ENCODE data around the gene BCAS4. TPM values are rescaled to one million over a fixed set of nuclear protein-coding genes. Genes with fewer than 3 reads are reported as not detected.
"Not testable (repeated sequence)": the region's sequence is repeated elsewhere in the genome, so short reads cannot be mapped to it uniquely, and the experiment has no call there.

The BCAS4 gene
- polyA plus RNA-seq, 1 experiment: 37.3 TPM

DNA sequence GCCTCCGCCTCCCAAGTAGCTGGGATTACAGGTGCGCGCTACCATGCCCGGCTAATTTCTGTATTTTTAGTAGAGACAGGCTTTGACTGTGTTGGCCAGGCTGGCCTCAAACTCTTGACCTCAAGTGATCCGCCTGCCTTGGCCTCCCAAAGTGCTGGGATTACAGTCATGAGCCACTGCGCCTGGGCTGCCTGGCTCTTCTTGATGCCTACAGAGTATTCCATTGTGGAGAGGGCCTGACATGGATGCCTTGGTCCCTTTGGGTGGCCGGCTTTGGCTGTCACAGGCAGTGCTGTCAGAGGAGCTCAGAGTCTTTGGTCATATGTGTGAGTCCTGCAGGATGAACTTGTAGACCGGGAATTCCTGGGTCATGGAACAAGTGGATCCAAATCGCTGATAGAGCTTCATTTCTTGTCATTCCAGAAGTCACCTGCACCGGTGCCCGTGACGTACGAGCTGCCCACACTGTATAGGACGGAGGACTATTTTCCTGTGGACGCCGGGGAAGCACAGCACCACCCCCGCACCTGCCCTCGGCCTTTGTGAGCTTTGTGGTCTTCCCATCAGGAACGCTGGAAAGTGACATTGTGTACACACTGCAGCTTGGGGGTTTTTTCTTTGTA is 81.3 kb downstream of the BCAS4 start:
- Histone ChIP-seq H3K27ac (ENCODE audit: low read depth, low read length) (no peak overlapping the region), H3K4me3 (ENCODE audit: low read depth, low read length) (no peak overlapping the region), H3K27me3 (ENCODE audit: control insufficient read depth, insufficient read depth, low read length) (no peaks in the 10 kb centered on the region), H3K9me3 (ENCODE audit: control insufficient read depth, insufficient read depth, low read length) (no peaks in the 10 kb centered on the region)
- TF ChIP-seq, protein P1, sequence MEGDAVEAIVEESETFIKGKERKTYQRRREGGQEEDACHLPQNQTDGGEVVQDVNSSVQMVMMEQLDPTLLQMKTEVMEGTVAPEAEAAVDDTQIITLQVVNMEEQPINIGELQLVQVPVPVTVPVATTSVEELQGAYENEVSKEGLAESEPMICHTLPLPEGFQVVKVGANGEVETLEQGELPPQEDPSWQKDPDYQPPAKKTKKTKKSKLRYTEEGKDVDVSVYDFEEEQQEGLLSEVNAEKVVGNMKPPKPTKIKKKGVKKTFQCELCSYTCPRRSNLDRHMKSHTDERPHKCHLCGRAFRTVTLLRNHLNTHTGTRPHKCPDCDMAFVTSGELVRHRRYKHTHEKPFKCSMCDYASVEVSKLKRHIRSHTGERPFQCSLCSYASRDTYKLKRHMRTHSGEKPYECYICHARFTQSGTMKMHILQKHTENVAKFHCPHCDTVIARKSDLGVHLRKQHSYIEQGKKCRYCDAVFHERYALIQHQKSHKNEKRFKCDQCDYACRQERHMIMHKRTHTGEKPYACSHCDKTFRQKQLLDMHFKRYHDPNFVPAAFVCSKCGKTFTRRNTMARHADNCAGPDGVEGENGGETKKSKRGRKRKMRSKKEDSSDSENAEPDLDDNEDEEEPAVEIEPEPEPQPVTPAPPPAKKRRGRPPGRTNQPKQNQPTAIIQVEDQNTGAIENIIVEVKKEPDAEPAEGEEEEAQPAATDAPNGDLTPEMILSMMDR (IDR thresholded peaks at IDR 0.05; ENCODE audit: low read depth, low read length): no peak
- ChIA-PET CTCF (no interaction called here), POLR2A (interaction anchor here (1.0 kb wide), 1 partner anchor 10 kb away, joined by 5 read pairs; no protein-coding TSS in a partner anchor)
- no peak for DNase-seq (ENCODE audit: low read depth, low spot score)

DNA sequence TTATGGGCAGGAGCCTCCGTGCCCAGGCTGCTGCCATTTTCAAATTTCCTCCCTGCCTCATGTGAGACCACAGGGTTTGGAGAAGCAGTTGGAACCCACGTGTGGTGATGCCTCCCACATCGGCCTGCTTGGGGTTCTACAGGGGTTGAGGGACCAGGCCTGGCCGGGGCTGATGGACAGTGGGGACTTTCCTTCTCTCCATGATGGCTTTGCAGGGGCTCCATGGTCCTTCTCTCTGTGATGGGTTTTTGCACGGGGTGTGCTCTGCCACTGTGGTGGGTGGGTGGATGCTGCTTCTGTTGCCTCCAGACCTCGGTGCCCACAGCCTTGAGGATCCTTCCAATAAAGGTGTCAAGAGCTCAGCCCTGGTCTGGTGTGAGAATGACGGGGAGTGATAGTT is 82.0 kb downstream of the BCAS4 start:
- H3K27me3 ChIP-seq (ENCODE audit: control insufficient read depth, insufficient read depth, low read length): no peaks in the 10 kb centered on the region
- TF ChIP-seq, protein P1 (IDR thresholded peaks at IDR 0.05; ENCODE audit: low read depth, low read length): no peak
- ChIA-PET POLR2A (interaction anchor here (1.0 kb wide), 1 partner anchor 11 kb away, joined by 5 read pairs; no protein-coding TSS in a partner anchor), CTCF (no interaction called here)
- H3K27ac ChIP-seq (ENCODE audit: low read depth, low read length): no peak overlapping the region
- no peak for DNase-seq (ENCODE audit: low read depth, low spot score)
- no peak overlapping the region for H3K4me3 ChIP-seq (ENCODE audit: low read depth, low read length)
- no peaks in the 10 kb centered on the region for H3K9me3 ChIP-seq (ENCODE audit: control insufficient read depth, insufficient read depth, low read length)

DNA sequence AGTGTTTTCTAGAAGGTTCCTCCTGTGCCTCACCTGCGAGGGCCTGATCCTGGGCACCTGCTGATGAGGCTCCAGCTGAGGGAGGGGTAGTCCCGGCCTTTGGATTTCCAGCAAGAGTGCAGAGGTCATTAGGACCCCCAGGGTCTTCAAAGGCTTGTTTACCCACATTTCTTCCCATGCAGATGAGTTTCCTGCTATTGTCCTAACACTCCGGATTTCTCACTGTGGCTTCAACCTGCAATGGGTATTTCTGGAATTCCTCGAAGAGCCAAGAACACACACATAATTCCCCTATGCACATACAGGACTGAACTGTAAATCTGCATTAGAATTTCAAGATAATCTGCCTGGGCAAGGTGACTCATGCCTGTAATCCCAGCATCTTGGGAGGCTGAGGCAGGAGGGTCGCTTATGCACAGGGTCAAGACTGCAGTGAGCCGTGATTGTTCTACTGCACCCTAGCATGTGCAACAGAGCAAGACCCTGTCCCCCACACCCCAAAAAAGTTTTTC is 82.4 kb downstream of the BCAS4 start:
- Histone ChIP-seq H3K27me3 (ENCODE audit: control insufficient read depth, insufficient read depth, low read length) (no peaks in the 10 kb centered on the region), H3K27ac (ENCODE audit: low read depth, low read length) (no peak overlapping the region), H3K9me3 (ENCODE audit: control insufficient read depth, insufficient read depth, low read length) (no peaks in the 10 kb centered on the region), H3K4me3 (ENCODE audit: low read depth, low read length) (no peak overlapping the region)
- DNase-seq (ENCODE audit: low read depth, low spot score): no peak
- CTCF ChIA-PET: no interaction called here
- POLR2A ChIA-PET: no interaction called here
- TF ChIP-seq, protein P1 (IDR thresholded peaks at IDR 0.05; ENCODE audit: low read depth, low read length): no peak

DNA sequence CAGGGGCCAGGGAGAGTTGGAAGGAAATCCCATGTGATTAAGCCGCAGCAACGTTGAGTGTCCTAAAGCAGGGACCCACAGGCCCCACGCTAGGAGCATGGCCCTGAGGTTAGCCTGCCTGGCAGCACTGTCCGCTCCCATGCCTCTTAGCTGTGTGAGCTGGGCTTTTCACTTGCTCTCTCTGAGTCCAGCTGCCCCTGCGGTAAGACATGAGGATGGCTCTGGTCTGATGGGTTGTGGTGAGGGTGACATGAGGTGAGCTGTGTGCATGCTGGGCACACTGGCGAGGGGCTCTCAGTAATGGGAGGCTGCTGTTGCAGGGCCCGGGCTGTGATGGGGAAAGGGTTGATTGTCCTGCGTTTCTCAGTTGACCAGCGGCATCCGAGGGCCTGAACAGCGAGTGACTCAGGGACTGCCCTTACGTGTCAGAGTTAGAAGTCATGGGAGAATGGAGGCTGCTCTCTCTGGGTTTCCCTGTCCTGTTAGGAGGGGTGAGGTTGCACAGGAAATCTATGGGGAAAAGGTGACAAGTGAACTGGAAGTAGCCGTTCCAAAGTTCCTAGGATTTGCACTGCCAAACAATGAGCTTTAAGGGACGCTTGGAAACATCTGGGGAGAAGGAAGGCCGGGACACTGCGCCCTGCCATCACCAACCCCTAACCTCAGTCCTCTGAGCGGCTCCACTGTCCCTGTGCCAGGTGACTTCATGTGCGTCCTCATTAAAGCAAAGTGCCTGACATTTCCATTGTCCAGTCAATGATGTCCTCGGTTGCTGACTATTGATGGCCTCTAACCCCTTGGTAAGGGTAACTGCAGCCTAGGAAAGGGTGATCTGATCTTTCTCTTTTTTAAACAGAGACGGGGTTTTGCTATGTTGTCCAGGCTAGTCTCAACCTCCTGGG is 85.0 kb downstream of the BCAS4 start:
- no peak for DNase-seq (ENCODE audit: low read depth, low spot score)
- ChIA-PET POLR2A (no interaction called here), CTCF (no interaction called here)

DNA sequence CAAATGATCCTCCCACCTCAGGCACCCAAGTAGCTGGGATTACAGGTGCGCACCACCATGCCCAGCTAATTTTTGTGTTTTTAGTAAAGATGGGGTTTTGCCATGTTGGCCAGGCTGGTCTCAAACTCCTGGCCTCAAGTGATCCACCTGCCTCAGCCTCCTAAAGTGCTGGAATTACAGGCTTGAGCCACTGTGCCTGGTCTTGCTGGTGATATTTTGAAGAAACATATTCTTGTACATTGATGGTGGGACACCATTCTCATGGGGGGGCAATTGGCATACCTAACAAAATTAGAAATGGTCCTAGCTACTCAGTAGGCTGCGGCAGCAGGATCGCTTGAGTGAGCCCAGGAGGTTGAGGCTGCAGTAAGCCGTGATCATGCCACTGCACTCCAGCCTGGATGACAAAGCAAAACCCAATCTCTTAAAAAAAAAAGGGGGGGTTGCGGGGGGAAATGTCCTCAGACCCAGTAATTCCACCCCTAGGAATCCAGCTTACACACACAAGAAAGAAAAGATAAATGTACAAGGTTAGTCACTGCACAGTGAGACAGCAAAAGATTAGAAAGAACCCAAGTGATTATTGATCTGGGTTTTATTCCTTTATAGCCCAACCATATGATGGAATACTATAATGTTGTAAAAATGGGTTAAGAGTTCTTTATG is 87.0 kb downstream of the BCAS4 start:
- H3K4me3 ChIP-seq (ENCODE audit: low read depth, low read length); CTCF ChIA-PET; H3K27me3 ChIP-seq (ENCODE audit: control insufficient read depth, insufficient read depth, low read length); DNase-seq (ENCODE audit: low read depth, low spot score); H3K27ac ChIP-seq (ENCODE audit: low read depth, low read length); H3K9me3 ChIP-seq (ENCODE audit: control insufficient read depth, insufficient read depth, low read length); POLR2A ChIA-PET: not testable (repeated sequence)

More for the DNA sequence above, 85.0 kb downstream of the BCAS4 start:
- TF ChIP-seq, protein P1 (IDR thresholded peaks at IDR 0.05; ENCODE audit: low read depth, low read length): no peak
- Histone ChIP-seq H3K4me3 (ENCODE audit: low read depth, low read length) (no peak overlapping the region), H3K27me3 (ENCODE audit: control insufficient read depth, insufficient read depth, low read length) (no peaks in the 10 kb centered on the region), H3K27ac (ENCODE audit: low read depth, low read length) (no peak overlapping the region), H3K9me3 (ENCODE audit: control insufficient read depth, insufficient read depth, low read length) (0 out of 2 replicates have a peak, but pooled peaks cover 3% of the 10 kb centered on the region)

All from AG04450 (cell line).